Activated naive CD4-positive, alpha-beta T cell treated with Interleukin-2 at 50 U/mL for 16 hours (primary cell): ENCODE measurements around the gene AKR7A2.
"Not testable (repeated sequence)": the region's sequence is repeated elsewhere in the genome, so short reads cannot be mapped to it uniquely, and the experiment has no call there.

ENCODE experiments used
- DNase-seq: peaks from one replicate; pipeline ENCODE4 v3.0.0-alpha.2; 2020

The AKR7A2 gene

GRCh38 chr1:19294638-19295037 is 17.3 kb downstream of the AKR7A2 start:
- DNase-seq = no peak

GRCh38 chr1:19289244-19289643 is 22.7 kb downstream of the AKR7A2 start:
- no peak for DNase-seq

GRCh38 chr1:19288324-19289241 is 23.4 kb downstream of the AKR7A2 start, which contains the start of gene AKR7A3:
Gene AKR7A3 (minus strand): TSS chr1:19288770. CDS start chr1:19288709, 61 bp downstream.
- DNase-seq = peak; percentile 71

GRCh38 chr1:19287436-19288185 is 24.3 kb downstream of the AKR7A2 start:
- no peak for DNase-seq

- DNase-seq = not testable (repeated sequence)
Observed at GRCh38 chr1:19285807-19286206, 26.1 kb downstream of the AKR7A2 start.

- not testable (repeated sequence) for DNase-seq
Observed at GRCh38 chr1:19285366-19285765, 26.6 kb downstream of the AKR7A2 start.

GRCh38 chr1:19284881-19285280 is 27.1 kb downstream of the AKR7A2 start:
- no peak for DNase-seq

GRCh38 chr1:19283891-19284290 is 28.1 kb downstream of the AKR7A2 start:
- DNase-seq = no peak

- DNase-seq = no peak
Observed at GRCh38 chr1:19274636-19275035, 37.3 kb downstream of the AKR7A2 start.

- not testable (repeated sequence) for DNase-seq
Observed at GRCh38 chr1:19273844-19274531, 38.0 kb downstream of the AKR7A2 start.

- no peak for DNase-seq
Observed at GRCh38 chr1:19273106-19273843, 38.7 kb downstream of the AKR7A2 start.

- DNase-seq = no peak
Observed at GRCh38 chr1:19272064-19272463, 39.9 kb downstream of the AKR7A2 start.

- not testable (repeated sequence) for DNase-seq
Observed at GRCh38 chr1:19270343-19270730, 41.6 kb downstream of the AKR7A2 start.

- not testable (repeated sequence) for DNase-seq
Observed at GRCh38 chr1:19269427-19270342, 42.3 kb downstream of the AKR7A2 start.

- DNase-seq = no peak
Observed at GRCh38 chr1:19268445-19268844, 43.5 kb downstream of the AKR7A2 start.

GRCh38 chr1:19262744-19263143 is 49.2 kb downstream of the AKR7A2 start:
- DNase-seq = no peak

- DNase-seq = no peak
Observed at GRCh38 chr1:19262047-19262446, 49.9 kb downstream of the AKR7A2 start.

- no peak for DNase-seq
Observed at GRCh38 chr1:19260211-19261138, 51.5 kb downstream of the AKR7A2 start.

- DNase-seq = no peak
Observed at GRCh38 chr1:19258353-19258752, 53.6 kb downstream of the AKR7A2 start.
